HG02970 (cell line): ENCODE data around the gene PICALM.
"Not testable (repeated sequence)": the region's sequence is repeated elsewhere in the genome, so short reads cannot be mapped to it uniquely, and the experiment has no call there.

ENCODE experiments used
- ATAC-seq: cut with Tn5 transposase; IDR thresholded peaks from one replicate; pipeline ENCODE4 v1.9.1; 2021; ENCODE audit warnings: mild to moderate bottlenecking, moderate library complexity, moderate number of reproducible peaks; ENCODE audit not compliant: unreplicated experiment, low FRiP score

PICALM gene

DNA sequence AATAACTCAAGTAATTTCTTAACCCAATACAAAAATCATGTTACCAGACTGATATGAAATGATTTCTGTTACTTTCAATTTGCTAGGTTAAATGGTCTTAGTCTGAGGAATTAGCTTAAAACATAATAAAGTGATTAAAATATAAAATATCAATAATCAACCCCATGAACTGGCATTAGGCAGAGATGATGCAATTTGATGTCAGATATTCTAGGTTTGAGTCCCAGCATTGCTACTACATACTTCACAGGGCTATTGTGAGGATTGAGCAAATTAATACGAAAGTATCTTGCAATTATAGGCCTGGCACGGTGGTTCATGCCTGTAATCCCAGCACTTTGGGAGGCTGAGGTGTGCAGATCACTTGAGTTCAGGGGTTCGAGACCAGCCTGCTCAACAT, 66.5 kb downstream of the PICALM start:
- no peak for ATAC-seq

- ATAC-seq, result no peak
Observed at GRCh38 chr11:85991508-85991907, 77.4 kb downstream of the PICALM start.

- ATAC-seq, result no peak
Observed at GRCh38 chr11:85989746-85990145, 79.1 kb downstream of the PICALM start.

GRCh38 chr11:85988780-85989179, 80.1 kb downstream of the PICALM start:
- no peak for ATAC-seq

GRCh38 chr11:85977751-85978160, 91.1 kb downstream of the PICALM start:
- no peak for ATAC-seq

DNA sequence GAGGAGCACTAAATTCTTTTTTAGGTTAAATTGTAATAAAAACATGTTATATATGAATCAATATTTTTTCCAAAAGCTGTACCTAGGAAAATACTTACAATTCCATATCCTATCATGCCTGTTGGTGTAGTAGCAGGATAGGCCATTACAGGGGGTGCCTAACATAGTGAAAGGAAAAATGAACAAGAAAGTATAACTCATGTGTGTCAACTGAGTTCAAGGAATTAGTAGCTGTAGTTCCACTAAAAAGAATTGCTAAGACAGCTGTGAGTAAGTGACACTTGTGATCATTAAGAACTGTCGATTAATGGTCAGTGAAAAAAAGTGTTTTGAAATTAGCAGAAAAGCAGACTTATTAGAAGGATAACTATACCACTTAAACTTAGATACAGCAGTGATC, 92.4 kb downstream of the PICALM start:
- no peak for ATAC-seq

GRCh38 chr11:85974122-85974521, 94.8 kb downstream of the PICALM start:
- no peak for ATAC-seq

GRCh38 chr11:85970593-85970992, 98.3 kb downstream of the PICALM start:
- ATAC-seq, result no peak

DNA sequence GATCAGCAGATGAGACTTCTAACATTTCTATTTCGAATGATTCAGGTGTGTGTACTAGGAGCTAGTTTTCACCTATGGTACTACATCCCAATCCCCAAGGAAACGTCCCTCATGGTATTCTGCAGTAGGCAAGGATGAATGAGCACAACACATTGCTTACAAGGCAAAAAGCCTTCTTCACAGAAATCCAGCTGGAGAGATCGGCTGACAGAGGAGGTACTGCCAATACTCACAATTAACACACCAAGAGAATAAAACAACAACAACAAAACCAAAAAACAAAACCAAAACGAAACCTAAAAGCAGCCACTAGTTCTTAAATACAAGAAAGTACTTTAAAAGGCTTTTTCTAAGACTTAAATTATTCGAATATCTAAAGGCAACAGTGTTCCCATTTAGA, 101.4 kb downstream of the PICALM start:
- ATAC-seq, result no peak

DNA sequence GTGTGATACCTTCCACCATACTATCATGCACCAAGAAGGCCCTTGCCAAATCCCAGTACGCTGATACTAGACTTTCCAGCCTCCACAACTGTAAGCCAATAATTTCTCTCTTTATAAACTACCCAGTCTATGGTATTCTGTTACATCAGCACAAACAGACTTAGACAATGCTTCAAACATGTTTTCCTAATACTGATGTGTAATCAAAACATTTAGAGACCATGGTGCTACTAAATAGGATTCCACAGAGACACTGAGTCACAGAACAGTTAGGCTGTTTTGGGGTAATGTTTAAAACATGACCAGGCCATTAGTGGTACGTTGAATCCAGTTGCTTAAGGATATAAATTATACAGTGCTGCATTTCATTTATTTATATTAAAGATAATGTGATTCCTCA, 103.7 kb downstream of the PICALM start:
- ATAC-seq, result no peak

- ATAC-seq, result no peak
Observed at GRCh38 chr11:85961930-85962363, 106.9 kb downstream of the PICALM start.

DNA sequence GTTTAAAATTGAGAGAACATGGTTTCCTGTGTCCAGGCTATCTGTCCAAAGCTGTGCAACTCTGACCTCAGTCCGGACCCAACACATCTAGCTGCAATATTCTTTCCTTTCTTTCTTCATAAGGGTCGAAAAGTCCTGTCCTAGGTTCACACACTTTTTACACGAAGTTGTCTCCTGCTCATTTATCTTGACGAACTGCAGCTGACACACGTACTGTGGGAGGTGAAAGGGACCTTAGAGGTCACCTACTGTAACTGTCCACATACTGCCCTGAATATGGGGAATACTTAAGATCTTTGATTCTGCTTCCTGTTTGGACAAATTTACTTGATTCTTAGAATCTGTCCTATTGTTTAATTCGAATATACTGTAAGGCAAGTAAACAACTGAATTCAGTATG, 107.8 kb downstream of the PICALM start:
- no peak for ATAC-seq

GRCh38 chr11:85960678-85961077, 108.2 kb downstream of the PICALM start:
- no peak for ATAC-seq

DNA sequence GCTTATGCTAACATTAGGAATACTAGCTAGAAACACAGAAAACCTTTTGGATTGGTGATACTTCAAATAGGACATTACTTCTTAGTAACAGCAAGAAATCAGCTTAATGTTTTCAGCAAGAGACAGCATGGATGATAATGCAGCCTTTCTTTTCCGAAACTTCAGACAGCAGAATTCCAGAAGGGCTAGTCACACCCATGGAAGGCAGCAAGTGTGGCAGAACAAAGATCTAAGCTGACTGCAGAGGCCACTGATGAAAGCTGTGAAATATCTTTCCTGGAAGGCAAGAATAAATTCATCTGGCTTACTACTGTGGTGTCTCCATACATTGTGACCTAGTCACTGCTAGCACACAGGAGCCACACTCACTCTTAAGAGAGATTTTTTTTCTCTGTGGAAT, 113.4 kb downstream of the PICALM start:
- no peak for ATAC-seq

- ATAC-seq, result no peak
Observed at GRCh38 chr11:85953491-85954143, 115.3 kb downstream of the PICALM start.

DNA sequence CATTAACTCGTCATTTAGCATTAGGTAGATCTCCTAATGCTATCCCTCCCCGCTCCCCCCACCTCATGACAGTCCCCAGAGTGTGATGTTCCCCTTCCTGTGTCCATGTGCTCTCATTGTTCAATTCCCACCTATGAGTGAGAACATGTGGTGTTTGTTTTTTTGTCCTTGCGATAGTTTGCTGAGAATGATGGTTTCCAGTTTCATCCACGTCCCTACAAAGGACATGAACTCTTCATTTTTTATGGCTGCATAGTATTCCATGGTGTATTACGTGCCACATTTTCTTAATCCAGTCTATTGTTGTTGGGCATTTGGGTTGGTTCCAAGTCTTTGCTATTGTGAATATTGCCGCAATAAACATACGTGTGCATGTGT, 116.8 kb downstream of the PICALM start:
- not testable (repeated sequence) for ATAC-seq

- no peak for ATAC-seq
Observed at GRCh38 chr11:85951428-85952107, 117.3 kb downstream of the PICALM start.

DNA sequence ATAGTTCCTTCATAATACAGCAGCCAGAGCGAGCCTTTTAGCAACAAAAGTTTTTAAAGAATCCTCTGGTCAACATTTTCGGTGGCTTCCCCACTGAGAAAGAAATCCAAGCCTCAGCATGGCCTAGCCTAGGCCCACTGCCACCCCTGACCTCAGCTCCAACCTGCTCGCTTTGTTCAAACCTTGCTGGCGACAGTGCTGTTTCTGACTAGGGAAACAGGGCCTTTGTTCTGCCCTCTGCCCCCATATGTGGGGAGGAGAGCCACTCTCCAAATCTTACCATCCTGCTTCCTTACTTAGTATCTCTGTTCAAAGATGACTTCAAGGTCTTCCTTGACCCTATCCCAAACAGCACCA, 117.9 kb downstream of the PICALM start:
- ATAC-seq, result no peak

DNA sequence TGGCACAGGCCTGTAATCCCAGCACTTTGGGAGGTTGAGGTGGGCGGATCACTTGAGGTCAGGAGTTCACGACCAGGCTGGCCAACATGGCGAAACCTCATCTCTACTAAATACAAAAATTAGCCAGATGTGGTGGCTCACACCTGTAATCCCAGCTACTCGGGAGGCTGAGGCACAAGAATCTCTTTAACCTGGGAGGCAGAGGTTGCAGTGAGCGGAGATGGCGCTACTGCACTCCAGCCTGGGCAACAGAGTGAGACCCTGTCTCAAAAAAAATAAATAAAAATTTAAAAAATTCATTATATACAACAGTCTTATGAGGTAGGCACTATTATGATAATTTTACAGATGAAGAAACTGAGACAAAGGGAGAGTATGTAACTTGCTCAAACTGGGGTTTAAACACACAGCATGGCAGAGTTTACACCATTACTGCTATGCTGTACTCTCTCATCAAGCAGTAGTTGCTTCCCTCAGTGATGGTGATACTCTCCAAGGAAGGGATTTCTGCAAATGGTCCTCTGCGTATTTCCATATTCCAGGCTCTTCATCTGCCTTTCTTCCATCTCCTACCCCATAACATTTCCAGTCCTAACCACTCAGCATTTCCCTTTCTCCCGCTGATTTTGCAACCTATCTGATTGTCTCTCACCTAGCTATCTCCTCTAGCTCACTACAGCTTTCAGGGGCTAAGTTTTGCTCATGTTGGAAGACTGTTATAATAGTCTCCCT, 118.4 kb downstream of the PICALM start:
- ATAC-seq, result no peak

- no peak for ATAC-seq
Observed at GRCh38 chr11:85949798-85950197, 119.1 kb downstream of the PICALM start.

DNA sequence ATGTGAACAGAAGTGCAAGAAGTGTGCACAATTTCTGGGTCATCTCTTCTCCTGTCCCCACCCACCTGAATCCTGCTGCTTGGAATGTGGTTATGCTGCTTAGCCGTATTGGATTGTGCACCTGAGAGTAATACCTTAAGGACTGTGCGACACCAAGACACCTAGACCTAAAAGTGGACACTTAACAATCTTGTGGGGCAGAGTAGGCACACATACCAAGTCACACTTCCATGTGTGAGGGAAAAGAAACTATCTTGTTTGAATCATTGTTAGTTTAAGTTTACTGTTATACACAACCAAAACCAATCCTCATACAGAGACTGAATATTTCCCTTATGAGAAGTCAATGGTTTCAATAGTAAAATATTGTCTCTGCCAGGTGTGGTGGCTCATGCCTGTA, 120.0 kb downstream of the PICALM start:
- no peak for ATAC-seq
